Measurements from ENCODE around the gene RAPH1.

The RAPH1 gene

GRCh38 chr2:203535078-203535783 lies at the start of gene RAPH1:
Gene RAPH1, minus strand, starts transcription at chr2:203535301. Its CDS starts 39,948 bp downstream, at chr2:203495353.
- TF ChIP-seq CTCF (conservative IDR thresholded peaks at IDR 0.05) (peak; percentile 22; the same call in 1 of the 2 replicates), ZFX (IDR thresholded peaks at IDR 0.05) (0 out of 2 replicates have a peak, but pooled peaks have one; percentile 38)
- H3K27ac ChIP-seq: peak within 1 kb of the TSS; percentile 91

GRCh38 chr2:203584784-203585183 lies 49.7 kb upstream of the RAPH1 start:
- TF ChIP-seq ZFX (IDR thresholded peaks at IDR 0.05): no peak
- no peak for TF ChIP-seq CTCF (conservative IDR thresholded peaks at IDR 0.05)
- H3K27ac ChIP-seq: peak overlapping the region; percentile 42

GRCh38 chr2:203583701-203584100 lies 48.6 kb upstream of the RAPH1 start:
- peak overlapping the region; percentile 42; the same call in 1 of the 2 replicates for H3K27ac ChIP-seq

GRCh38 chr2:203583084-203583695 lies 48.1 kb upstream of the RAPH1 start:
- no peak overlapping the region; the same call in 1 of the 2 replicates for H3K27ac ChIP-seq
- TF ChIP-seq CTCF (conservative IDR thresholded peaks at IDR 0.05) (no peak), ZFX (IDR thresholded peaks at IDR 0.05) (no peak)

More at GRCh38 chr2:203583701-203584100, 48.6 kb upstream of the RAPH1 start:
- TF ChIP-seq CTCF (conservative IDR thresholded peaks at IDR 0.05): no peak
- TF ChIP-seq ZFX (IDR thresholded peaks at IDR 0.05): no peak

- peak overlapping the region; percentile 70; the same call in 1 of the 2 replicates for H3K27ac ChIP-seq
- no peak for TF ChIP-seq CTCF (conservative IDR thresholded peaks at IDR 0.05)
- no peak for TF ChIP-seq ZFX (IDR thresholded peaks at IDR 0.05)
These were observed 47.4 kb upstream of the RAPH1 start for GRCh38 chr2:203582468-203582867.

- TF ChIP-seq CTCF (conservative IDR thresholded peaks at IDR 0.05) (no peak), ZFX (IDR thresholded peaks at IDR 0.05) (no peak)
- peak overlapping the region; percentile 66 for H3K27ac ChIP-seq
These were observed 45.7 kb upstream of the RAPH1 start for GRCh38 chr2:203580844-203581243.

- peak overlapping the region; percentile 66; the same call in 1 of the 2 replicates for H3K27ac ChIP-seq
- TF ChIP-seq CTCF (conservative IDR thresholded peaks at IDR 0.05): no peak
- TF ChIP-seq ZFX (IDR thresholded peaks at IDR 0.05): no peak
These were observed 44.6 kb upstream of the RAPH1 start for GRCh38 chr2:203579730-203580129.

Data from C4-2B (cell line).